ENCODE results near the gene SLC41A3. TPM values are rescaled to one million over a fixed set of nuclear protein-coding genes. Genes with fewer than 3 reads are reported as not detected.

SLC41A3 gene
- total and polyA plus RNA-seq, 10 of the 15 experiments (the other 5 are each of a cell fraction or from before 2014, with no cell fraction given) = 8.3 to 29.5 (median 16.7) TPM

DNA sequence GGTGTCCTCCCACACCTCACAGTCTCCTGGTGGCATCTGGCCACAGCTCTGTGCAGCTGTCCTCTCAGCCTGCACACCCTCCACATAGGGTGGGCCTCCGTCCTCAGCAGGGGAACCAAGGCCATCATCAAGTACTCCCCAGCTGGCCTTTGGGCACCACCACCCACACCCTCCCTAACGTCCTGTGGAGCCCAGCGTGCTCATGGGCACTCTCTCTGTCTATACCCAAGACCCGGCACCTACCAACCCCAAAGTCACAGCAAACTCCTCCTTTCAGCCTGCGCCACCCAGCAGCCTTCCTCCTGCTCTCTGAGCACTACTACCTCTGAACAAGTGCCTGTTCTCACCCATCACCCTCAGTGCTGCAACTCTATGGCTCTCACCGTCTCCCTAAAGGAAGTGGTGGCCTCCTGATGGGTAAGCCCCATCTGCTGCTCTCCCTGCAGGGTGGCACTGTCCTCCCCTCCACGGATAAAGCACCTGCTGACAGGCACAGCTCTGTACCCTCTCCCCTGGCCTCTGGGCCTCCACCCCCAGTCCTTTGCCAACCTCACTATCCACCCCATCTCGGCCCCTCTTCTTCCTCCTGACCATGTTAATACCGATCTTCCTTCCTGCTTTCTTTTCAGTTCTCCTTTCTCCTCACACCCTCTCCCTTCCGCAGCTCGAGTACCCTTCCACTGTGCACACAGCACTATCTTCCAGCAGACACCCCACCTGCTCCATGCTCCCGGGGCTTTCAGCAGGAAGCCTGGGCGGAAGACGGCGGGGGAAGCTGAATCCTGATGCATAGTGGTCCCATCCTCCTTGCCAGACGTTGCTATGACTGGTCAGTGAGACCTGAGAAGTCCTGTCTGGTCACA is 31.5 kb downstream of the SLC41A3 start:
- Histone ChIP-seq H2AFZ (ENCODE audit: control insufficient read depth, low read depth, low read length) (no peak overlapping the region; the same call in 1 of the 2 replicates), H3K9ac (ENCODE audit: control insufficient read depth, insufficient read depth, low read length) (no peak overlapping the region), H3K79me2 (ENCODE audit: control insufficient read depth, insufficient read depth, low read length) (no peaks in the 10 kb centered on the region), H3K36me3 (ENCODE audit: control insufficient read depth in 2 of 2, insufficient read depth in 2 of 2, low read length in 1 of 2) (no peaks in the 10 kb centered on the region), H3K9me3 (replicated peaks; ENCODE audit: control insufficient read depth, insufficient read depth, low read length) (no peaks in the 10 kb centered on the region), H3K4me3 (no peak overlapping the region), H3K4me2 (ENCODE audit: control insufficient read depth, insufficient read depth) (peak overlapping the region; percentile 46), H3K4me1 (ENCODE audit: control insufficient read depth, insufficient read depth, low read length) (peaks cover 9% of the 10 kb centered on the region), H4K20me1 (ENCODE audit: control insufficient read depth, insufficient read depth) (no peaks in the 10 kb centered on the region), H3K27ac (ENCODE audit: control insufficient read depth, insufficient read depth) (no peak overlapping the region), H3K27me3 (replicated peaks in 1 of 2; ENCODE audit: control insufficient read depth in 2 of 2, insufficient read depth in 2 of 2, low read length in 1 of 2) (no peaks in the 10 kb centered on the region)
- FAIRE-seq = no peak
- RAD21 ChIA-PET (ENCODE audit: unreplicated experiment) = no interaction called here
- in situ Hi-C loops (cut with MboI) = no loop called here
- TF ChIP-seq ETV6 (conservative IDR thresholded peaks at IDR 0.05 in 1 of 2, IDR thresholded peaks at IDR 0.05 in 1 of 2; ENCODE audit: borderline replicate concordance in 1 of 2, low read depth in 1 of 2) = 0 out of 4 replicates have a peak, but pooled peaks of 1 of the 2 experiments have one; percentile 16
- no peak for TF ChIP-seq ZNF687 (IDR thresholded peaks at IDR 0.05)
- TF ChIP-seq NR2C1 (IDR thresholded peaks at IDR 0.05) = no peak
- no peak for TF ChIP-seq HDAC6 (IDR thresholded peaks at IDR 0.05; ENCODE audit: unreplicated experiment)
- peak; percentile 50; the same call in 1 of the 2 replicates for TF ChIP-seq SPI1 (IDR thresholded peaks at IDR 0.05; ENCODE audit: borderline replicate concordance, insufficient read depth, low read depth, low read length)
- no peak for TF ChIP-seq ASH2L (IDR thresholded peaks at IDR 0.05; ENCODE audit: borderline replicate concordance, low read depth)
- TF ChIP-seq HSF1 (IDR thresholded peaks at IDR 0.05; ENCODE audit: low read depth, low read length) = no peak
- no peak for TF ChIP-seq WRNIP1 (IDR thresholded peaks at IDR 0.05; ENCODE audit: borderline replicate concordance, low read depth, low read length)
- WGBS (ENCODE audit: insufficient coverage, insufficient replicate concordance, low lambda C conversion rate, missing lambda C conversion rate) = 59% methylated on average over 16 of the region's 16 CpGs
- BruUV-seq (replicated peaks) = no TSS peak
- POLR2A ChIA-PET = no interaction called here
- DNase-seq (ENCODE audit: low read depth, low spot score) = no peak
- peak; percentile 69 for ATAC-seq
- SMC1A ChIA-PET (ENCODE audit: uncharacterized antibody, unreplicated experiment) = no interaction called here
- intact Hi-C loops (cut with micrococcal nuclease; ENCODE audit: unreplicated experiment) = no loop called here
- CTCF ChIA-PET = interaction anchor here (0.8 kb wide), 1 partner anchor 8 kb away, joined by 3 read pairs; no protein-coding TSS in a partner anchor
